Endothelial cell of umbilical vein (primary cell): Measurements from ENCODE around the gene MST1.

Source experiments
- CTCF ChIP-seq, 2 donors: IDR thresholded peaks; 1 replicate in 1 of 2; 2 replicates in 1 of 2; pipeline ENCODE4 v1.5.1; 2011; ENCODE audit warnings: low read length in 2 of 2, mild to moderate bottlenecking in 2 of 2, moderate library complexity in 2 of 2, control low read depth in 1 of 2, inconsistent platforms in 1 of 2, low read depth in 1 of 2; ENCODE audit not compliant: insufficient read depth in 1 of 2; ENCODE audit errors: extremely low read depth in 1 of 2
- EZH2 ChIP-seq: IDR thresholded peaks from 2 replicates; pipeline ENCODE4 v1.6.1; 2012; ENCODE audit warnings: borderline replicate concordance, low read depth, mild to moderate bottlenecking, moderate library complexity, low read length, inconsistent platforms; ENCODE audit not compliant: severe bottlenecking
- FOS ChIP-seq: IDR thresholded peaks from 2 replicates; pipeline ENCODE4 v1.6.1; 2011; ENCODE audit warnings: mild to moderate bottlenecking, low read length, moderate library complexity, borderline replicate concordance; ENCODE audit not compliant: insufficient read depth
- GATA2 ChIP-seq: IDR thresholded peaks from 2 replicates; pipeline ENCODE4 v1.7.0; 2011; ENCODE audit warnings: low read depth, mild to moderate bottlenecking, moderate library complexity, mixed read lengths, low read length; ENCODE audit not compliant: insufficient read length, insufficient read depth
- MYC ChIP-seq: IDR thresholded peaks from one replicate; pipeline ENCODE4 v1.6.1; 2011; ENCODE audit warnings: mild to moderate bottlenecking, low read depth, low read length
- POLR2A ChIP-seq: IDR thresholded peaks from 2 replicates; pipeline ENCODE4 v1.6.1; 2012; ENCODE audit warnings: low read depth, mild to moderate bottlenecking, control low read depth, low read length
- POLR2AphosphoS5 ChIP-seq: IDR thresholded peaks from 2 replicates; pipeline ENCODE4 v1.6.1; 2012; ENCODE audit warnings: low read depth, mild to moderate bottlenecking, control low read depth, low read length, moderate library complexity; ENCODE audit not compliant: insufficient read depth

- TF ChIP-seq CTCF (IDR thresholded peaks at IDR 0.05; ENCODE audit: extremely low read depth in 1 of 2, insufficient read depth in 1 of 2, low read depth in 1 of 2, low read length in 2 of 2) (no peak), POLR2A (no peak), EZH2 (no peak), MYC (no peak), FOS (no peak), GATA2 (no peak), POLR2AphosphoS5 (no peak)
These were observed 16.1 kb downstream of the MST1 start for GRCh38 chr3:49673121-49673714.
